Posterior vena cava (tissue), 2 donors: Measurements from ENCODE around the gene HEATR5A. TPM values are rescaled to one million over a fixed set of nuclear protein-coding genes. Genes with fewer than 3 reads are reported as not detected.
"Not testable (repeated sequence)": the region's sequence is repeated elsewhere in the genome, so short reads cannot be mapped to it uniquely, and the experiment has no call there.

ENCODE experiments used
- DNase-seq: peaks from one replicate; pipeline ENCODE4 v3.0.0-alpha.2; 2020; ENCODE audit warnings: low spot score
- intact Hi-C, 2 donors: fragments of 100-400 bp; cut with DNase I; formaldehyde crosslinking; loops; one replicate each; pipeline versions ENCODE4 v1.14.1 to v1.14.2; 2022 to 2023
- total RNA-seq, 2 donors: library from RNA; stranded (reverse); fragmentation: NEBNext Ultra II Directional; extraction: Animal tissue kit (Norgen Biotek cat#: 25700); gene quantifications; one replicate each; pipeline ENCODE4 v1.2.1, GENCODE V29; 2021
- donor health status: DM: yes; HTN: yes; CAD: no.
- donor health status: DM: yes; HTN: yes; CAD: no.

The HEATR5A gene
- total RNA-seq, 2 donors from 2014 or later: 44.6 to 48.1 TPM

- intact Hi-C loops: no loop called here
- DNase-seq: no peak
These were observed 166.4 kb downstream of the HEATR5A start for GRCh38 chr14:31253746-31254471.

GRCh38 chr14:31252865-31253264, 167.5 kb downstream of the HEATR5A start:
- intact Hi-C loops: no loop called here
- DNase-seq: no peak

GRCh38 chr14:31251028-31251958, 169.1 kb downstream of the HEATR5A start:
- DNase-seq: no peak
- intact Hi-C loops: no loop called here

- no peak for DNase-seq
- intact Hi-C loops: no loop called here
These were observed 175.7 kb downstream of the HEATR5A start for GRCh38 chr14:31244626-31245025.

- intact Hi-C loops: no loop called here
- DNase-seq: no peak
These were observed 176.5 kb downstream of the HEATR5A start for GRCh38 chr14:31243860-31244259.

GRCh38 chr14:31242161-31242940, 178.0 kb downstream of the HEATR5A start:
- intact Hi-C loops, DNase-seq: not testable (repeated sequence)

Other genes with a start within 250 kb of the HEATR5A start
- gene HECTD1, start 212.8 kb downstream of the HEATR5A start, total RNA-seq: 100 to 1,000 TPM; 127 to 145 TPM
- gene DTD2, start 37.0 kb upstream of the HEATR5A start, total RNA-seq: 10 to 100 TPM; 16.5 to 16.8 TPM
- not detected for gene GPR33, start 67.5 kb upstream of the HEATR5A start, total RNA-seq
- 10 to 100 TPM; 13.8 to 26.6 TPM for gene NUBPL, start 140.9 kb upstream of the HEATR5A start, total RNA-seq